ENCODE data around the gene RPL22L1.
"Not testable (repeated sequence)": the region's sequence is repeated elsewhere in the genome, so short reads cannot be mapped to it uniquely, and the experiment has no call there.

RPL22L1 gene

GRCh38 chr3:170823562-170823961 lies 46.4 kb downstream of the RPL22L1 start:
- DNase-seq: not testable (repeated sequence)

GRCh38 chr3:170818325-170818724 lies 51.7 kb downstream of the RPL22L1 start:
- not testable (repeated sequence) for DNase-seq

- not testable (repeated sequence) for DNase-seq
Measured at GRCh38 chr3:170817471-170817870, 52.5 kb downstream of the RPL22L1 start.

- no peak for DNase-seq
Measured at GRCh38 chr3:170816841-170817240, 53.2 kb downstream of the RPL22L1 start.

GRCh38 chr3:170816341-170816740 lies 53.7 kb downstream of the RPL22L1 start:
- no peak for DNase-seq

- no peak for DNase-seq
Measured at GRCh38 chr3:170815936-170816335, 54.1 kb downstream of the RPL22L1 start.

- DNase-seq: no peak
Measured at GRCh38 chr3:170815340-170815739, 54.7 kb downstream of the RPL22L1 start.
